Mucosa of descending colon (tissue), 3 donors: Measurements from ENCODE around the gene SLC7A6. TPM values are rescaled to one million over a fixed set of nuclear protein-coding genes. Genes with fewer than 3 reads are reported as not detected.

Experiments
- ATAC-seq: fragments of 200-7000 bp; cut with Tn5 transposase; one replicate; pipeline ENCODE4 v1.9.1; 2020; ENCODE audit warnings: mild to moderate bottlenecking, moderate library complexity
- DNase-seq, 3 donors: peaks; one replicate each; pipeline ENCODE4 v3.0.0-alpha.2; 2020
- H3K36me3 ChIP-seq: fragments of 200-600 bp; one replicate; pipeline ENCODE4 v1.8.0; 2021; ENCODE audit warnings: low read depth, mild to moderate bottlenecking
- H3K4me1 ChIP-seq: fragments of 200-600 bp; one replicate; pipeline ENCODE4 v1.8.0; 2021; ENCODE audit warnings: low read depth, mild to moderate bottlenecking
- H3K4me3 ChIP-seq: fragments of 200-600 bp; one replicate; pipeline ENCODE4 v1.8.0; 2021; ENCODE audit warnings: mild to moderate bottlenecking
- H3K9me3 ChIP-seq: fragments of 200-600 bp; one replicate; pipeline ENCODE4 v1.8.0; 2021; ENCODE audit warnings: mild to moderate bottlenecking
- intact Hi-C, 2 donors: fragments of 100-400 bp; cut with DNase I in 1 of 2; cut with micrococcal nuclease in 1 of 2; formaldehyde crosslinking; loops; one replicate each; pipeline versions ENCODE4 v1.11.0 to v1.11.1; 2022; cut with DNase I, micrococcal nuclease
- total RNA-seq, 3 donors: library from RNA; stranded (reverse); fragmentation: NEBNext Ultra II Directional in 2 of 3; extraction: Animal tissue kit (Norgen Biotek cat#: 25700) in 2 of 3; gene quantifications; one replicate each; pipeline versions ENCODE4 v1.2.1 to v1.2.4, GENCODE V29; 2021 to 2023
- TF ChIP-seq, protein P1 (sequence below): fragments of 200-600 bp; IDR thresholded peaks from one replicate; pipeline ENCODE4 v1.8.0; 2022; ENCODE audit warnings: antibody characterized with exemption, mild to moderate bottlenecking
- donor health status: DM: no; HTN: no; CAD: no; lungs with moderate emphysema.
- donor health status: DM: no; HTN: no; CAD: no.
- donor health status: DM: no; HTN: yes; CAD: no.

Gene SLC7A6
- total RNA-seq, 3 donors from 2014 or later, result 35.0 to 41.4 (median 37.2) TPM

DNA sequence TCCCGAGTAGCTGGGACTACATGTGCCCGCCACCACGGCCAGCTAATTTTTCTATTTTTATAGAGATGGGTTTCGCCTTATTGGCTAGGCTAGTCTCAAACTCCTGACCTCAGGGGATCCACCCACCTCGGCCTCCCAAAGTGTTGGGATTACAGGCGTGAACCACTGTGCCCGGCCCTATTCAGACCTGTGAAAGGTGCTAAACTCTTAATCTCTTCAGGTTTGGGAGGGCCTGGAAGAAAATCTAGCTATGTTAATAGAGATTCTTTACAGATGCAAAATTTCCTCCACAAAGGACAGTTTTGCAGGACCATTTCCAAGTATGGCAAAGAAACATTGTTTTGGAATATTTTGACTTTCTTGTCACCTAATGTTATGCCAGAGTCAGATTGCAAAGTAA lies 22.2 kb upstream of the SLC7A6 start:
- intact Hi-C loops, result loop anchor here in 1 of 2 donors (5.0 kb wide), 1 partner anchor 85 kb away; no protein-coding TSS in a partner anchor
- Histone ChIP-seq H3K36me3 (no peaks in the 10 kb centered on the region), H3K4me1 (peaks cover 30% of the 10 kb centered on the region), H3K4me3 (no peak overlapping the region), H3K9me3 (no peaks in the 10 kb centered on the region)
- TF ChIP-seq, protein P1, sequence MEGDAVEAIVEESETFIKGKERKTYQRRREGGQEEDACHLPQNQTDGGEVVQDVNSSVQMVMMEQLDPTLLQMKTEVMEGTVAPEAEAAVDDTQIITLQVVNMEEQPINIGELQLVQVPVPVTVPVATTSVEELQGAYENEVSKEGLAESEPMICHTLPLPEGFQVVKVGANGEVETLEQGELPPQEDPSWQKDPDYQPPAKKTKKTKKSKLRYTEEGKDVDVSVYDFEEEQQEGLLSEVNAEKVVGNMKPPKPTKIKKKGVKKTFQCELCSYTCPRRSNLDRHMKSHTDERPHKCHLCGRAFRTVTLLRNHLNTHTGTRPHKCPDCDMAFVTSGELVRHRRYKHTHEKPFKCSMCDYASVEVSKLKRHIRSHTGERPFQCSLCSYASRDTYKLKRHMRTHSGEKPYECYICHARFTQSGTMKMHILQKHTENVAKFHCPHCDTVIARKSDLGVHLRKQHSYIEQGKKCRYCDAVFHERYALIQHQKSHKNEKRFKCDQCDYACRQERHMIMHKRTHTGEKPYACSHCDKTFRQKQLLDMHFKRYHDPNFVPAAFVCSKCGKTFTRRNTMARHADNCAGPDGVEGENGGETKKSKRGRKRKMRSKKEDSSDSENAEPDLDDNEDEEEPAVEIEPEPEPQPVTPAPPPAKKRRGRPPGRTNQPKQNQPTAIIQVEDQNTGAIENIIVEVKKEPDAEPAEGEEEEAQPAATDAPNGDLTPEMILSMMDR, result no peak
- DNase-seq (peak in 1 of 3 donors; percentile 14), ATAC-seq (no peak)

DNA sequence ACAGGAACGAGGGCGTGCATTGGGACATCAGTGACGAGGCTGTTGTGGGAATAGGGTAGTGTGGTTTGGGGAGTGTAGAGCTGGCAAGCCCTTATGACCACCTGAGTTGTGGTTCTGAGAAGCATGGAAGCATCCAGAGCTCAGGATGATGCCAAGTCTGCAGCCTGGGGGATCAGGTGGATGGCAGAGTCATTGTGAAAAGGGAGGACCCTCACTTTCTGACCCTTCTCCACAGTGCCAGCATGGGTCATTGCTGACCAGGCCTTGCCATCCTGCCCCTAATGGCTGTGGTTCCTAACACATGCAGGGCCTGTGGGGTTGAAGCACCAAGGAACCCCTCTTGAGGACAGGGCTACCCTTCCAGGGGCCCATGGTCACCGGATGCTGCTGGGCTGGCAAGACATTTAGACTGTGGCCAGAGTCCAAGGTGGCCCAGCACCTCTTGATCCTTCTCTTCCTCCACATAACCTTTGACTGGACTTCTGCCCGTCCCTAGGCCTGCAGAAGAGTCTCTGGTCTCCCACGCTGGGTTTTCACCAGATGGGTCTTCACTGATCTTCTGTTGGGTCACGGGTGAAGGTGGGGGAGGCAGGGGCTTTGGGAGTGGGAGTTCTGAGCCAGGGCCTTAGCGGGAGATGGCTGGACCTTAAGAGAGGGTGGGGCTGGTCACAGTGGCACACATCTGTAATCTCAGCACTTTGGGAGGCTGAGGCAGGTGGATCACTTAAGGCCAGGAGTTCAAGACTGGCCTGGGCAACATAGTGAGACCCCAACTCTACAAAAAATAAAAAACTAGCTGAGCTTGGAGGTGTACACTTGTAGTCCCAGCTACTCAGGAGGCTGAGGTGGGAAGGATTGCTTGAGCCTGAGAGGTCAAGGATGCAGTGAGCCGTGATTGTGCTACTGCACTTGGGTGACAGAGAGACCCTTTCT lies 21.1 kb upstream of the SLC7A6 start:
- H3K4me1 ChIP-seq, result peaks cover 26% of the 10 kb centered on the region
- no peaks in the 10 kb centered on the region for H3K9me3 ChIP-seq
- ATAC-seq, result no peak
- TF ChIP-seq, protein P1, result no peak
- intact Hi-C loops, result loop anchor here in 1 of 2 donors (5.0 kb wide), 1 partner anchor 84 kb away; no protein-coding TSS in a partner anchor
- no peaks in the 10 kb centered on the region for H3K36me3 ChIP-seq
- H3K4me3 ChIP-seq, result no peak overlapping the region
- peak in 1 of 3 donors; percentile 40 for DNase-seq

DNA sequence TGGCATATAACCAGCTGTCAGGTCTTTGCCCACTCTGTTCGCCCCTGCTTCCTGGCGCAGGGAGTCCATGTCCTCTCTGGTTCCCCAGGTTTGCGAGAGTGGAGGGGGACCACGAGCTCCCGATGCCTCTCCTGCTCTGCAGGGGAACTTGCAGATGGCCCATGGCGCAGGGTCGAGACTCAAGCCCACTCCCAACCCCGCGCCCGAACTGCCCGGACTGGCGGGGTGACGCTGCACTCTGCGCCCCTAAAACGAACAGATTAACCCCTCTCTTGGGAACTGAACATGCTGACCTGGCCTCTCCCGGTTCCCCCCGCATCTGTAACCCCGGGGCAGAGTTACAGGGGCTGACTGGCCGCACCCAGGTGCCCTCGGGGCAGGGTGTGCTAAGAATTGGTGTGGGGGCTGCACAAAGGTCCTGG lies 19.8 kb upstream of the SLC7A6 start:
- Histone ChIP-seq H3K4me3 (peak overlapping the region; percentile 64), H3K9me3 (no peaks in the 10 kb centered on the region), H3K4me1 (peaks cover 26% of the 10 kb centered on the region), H3K36me3 (no peaks in the 10 kb centered on the region)
- ATAC-seq (peak; percentile 2), DNase-seq (peak in 2 of 3 donors; percentile 52 to 58)
- TF ChIP-seq, protein P1, result no peak
- intact Hi-C loops, result loop anchor here in 1 of 2 donors (5.0 kb wide), 1 partner anchor 83 kb away; no protein-coding TSS in a partner anchor

DNA sequence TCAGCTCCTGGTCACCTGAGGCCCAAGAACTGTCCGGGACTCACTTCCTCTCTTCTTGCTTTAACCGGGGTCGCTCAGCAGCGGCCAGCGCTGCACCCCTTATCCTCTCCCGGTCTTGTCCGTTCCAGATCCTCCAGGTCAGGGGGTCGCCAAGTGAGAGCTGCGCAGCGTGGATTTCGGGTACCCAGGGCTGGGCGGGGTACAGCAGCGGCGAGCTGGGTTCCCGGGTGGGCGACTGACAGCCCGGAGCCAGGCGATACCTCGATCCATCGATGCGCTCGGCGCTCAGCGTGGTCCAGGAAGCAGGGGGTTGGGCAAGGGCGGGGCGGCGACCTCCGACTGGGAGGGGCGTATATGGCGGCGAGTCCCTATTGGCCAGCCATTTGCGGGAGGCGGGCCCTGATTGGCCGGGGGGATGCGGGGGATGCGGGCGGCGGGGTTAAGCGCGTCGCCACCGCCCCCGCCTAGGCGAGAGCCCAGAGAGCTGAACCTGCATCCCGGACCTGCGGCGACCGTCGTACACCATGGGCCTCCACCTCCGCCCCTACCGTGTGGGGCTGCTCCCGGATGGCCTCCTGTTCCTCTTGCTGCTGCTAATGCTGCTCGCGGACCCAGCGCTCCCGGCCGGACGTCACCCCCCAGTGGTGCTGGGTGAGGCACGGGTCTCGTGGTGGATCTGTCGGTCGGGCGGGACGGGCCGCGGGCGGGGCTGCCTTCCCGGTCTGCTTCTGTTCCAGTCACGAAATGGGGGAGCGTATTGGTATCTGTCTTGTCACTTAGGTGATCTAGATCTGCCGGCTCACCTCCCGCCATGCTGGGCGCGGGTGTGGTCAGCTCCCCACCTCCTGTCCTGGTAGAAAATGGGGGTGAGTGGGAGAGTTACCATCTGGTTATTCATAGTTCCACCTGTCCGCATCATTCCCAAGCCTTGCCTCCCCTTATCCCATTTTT lies 19.1 kb upstream of the SLC7A6 start, which contains the start of gene PLA2G15:
TSS of gene PLA2G15 (plus strand) at position 471 of the 951 bp plus-strand sequence. CDS start at position 525, 54 bp downstream.
- no peaks in the 10 kb centered on the region for H3K9me3 ChIP-seq
- H3K4me1 ChIP-seq, result peaks cover 19% of the 10 kb centered on the region
- H3K4me3 ChIP-seq, result peak within 1 kb of the TSS; percentile 64
- ATAC-seq (peak; percentile 98), DNase-seq (peak; percentile 97 to 99 (median 99))
- intact Hi-C loops, result loop anchor here in 1 of 2 donors (5.0 kb wide), 1 partner anchor 82 kb away; no protein-coding TSS in a partner anchor
- H3K36me3 ChIP-seq, result no peaks in the 10 kb centered on the region
- TF ChIP-seq, protein P1, result no peak

DNA sequence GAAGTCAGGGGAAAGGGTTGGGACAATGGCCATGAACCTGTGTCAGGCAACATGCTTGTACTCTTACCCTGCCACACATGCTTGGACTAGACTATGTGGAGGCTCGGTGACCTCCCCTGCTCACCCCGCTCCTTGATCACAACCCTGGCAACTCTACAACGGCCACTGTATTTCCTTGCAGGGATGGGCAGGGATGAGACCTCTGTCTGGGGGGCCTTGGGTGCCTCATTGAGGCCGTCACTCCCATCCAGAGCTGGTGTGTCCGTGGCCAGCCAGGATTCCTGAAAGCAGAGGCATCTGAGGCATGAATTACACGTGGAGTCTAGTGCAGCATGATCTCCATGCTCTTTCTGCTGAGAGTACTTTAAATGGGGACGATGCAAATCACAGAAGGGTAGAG lies 18.2 kb upstream of the SLC7A6 start:
- H3K4me1 ChIP-seq, result peaks cover 16% of the 10 kb centered on the region
- TF ChIP-seq, protein P1, result no peak
- H3K9me3 ChIP-seq, result no peaks in the 10 kb centered on the region
- no peak overlapping the region for H3K4me3 ChIP-seq
- DNase-seq (peak in 1 of 3 donors; percentile 27), ATAC-seq (no peak)
- intact Hi-C loops, result no loop called here
- H3K36me3 ChIP-seq, result no peaks in the 10 kb centered on the region
